NCI-H524 (cell line): ENCODE results near the gene KRTAP12-4.
"Not testable (repeated sequence)": the region's sequence is repeated elsewhere in the genome, so short reads cannot be mapped to it uniquely, and the experiment has no call there.

Experiments used
- DNase-seq, 2 experiments: peaks; one replicate each; lab custom pipeline; 2025; lab: John Stamatoyannopoulos, UW

KRTAP12-4 gene, protein sequence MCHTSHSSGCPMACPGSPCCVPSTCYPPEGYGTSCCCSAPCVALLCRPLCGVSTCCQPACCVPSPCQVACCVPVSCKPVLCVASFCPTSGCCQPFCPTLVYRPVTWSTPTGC

DNA sequence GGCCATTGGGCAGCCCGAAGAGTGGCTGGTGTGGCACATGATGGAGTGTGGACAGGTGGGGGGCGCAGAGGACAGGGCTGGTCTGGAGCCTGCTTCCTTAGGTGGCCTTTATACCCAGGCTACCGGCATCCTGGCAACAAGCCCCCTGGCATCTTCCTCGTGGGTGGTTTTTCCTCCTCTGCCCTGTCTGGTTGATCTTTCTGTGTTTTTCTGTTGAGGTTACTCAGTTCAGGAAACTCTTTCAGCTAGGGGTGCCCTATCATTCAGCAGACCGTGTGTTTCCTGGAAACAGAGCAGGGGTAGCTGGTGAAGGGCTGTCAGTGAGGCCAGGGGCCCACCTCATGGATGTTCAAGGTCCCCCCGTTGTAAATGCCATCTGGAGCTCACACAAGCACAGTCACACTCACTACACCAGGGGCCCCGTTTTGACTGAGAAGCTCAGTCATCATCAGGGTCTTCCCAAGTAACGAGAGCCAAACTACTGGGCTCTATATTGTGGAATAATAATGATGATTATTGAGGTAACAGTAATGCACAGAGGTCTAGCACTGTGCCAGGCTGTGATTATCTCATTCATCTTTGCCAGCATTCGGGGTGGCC, at the start of gene KRTAP12-4:
Gene KRTAP12-4 (minus strand): TSS at position 84 of the 600 bp plus-strand sequence. CDS start 45 bp downstream, at position 39.
- no peak for DNase-seq

DNA sequence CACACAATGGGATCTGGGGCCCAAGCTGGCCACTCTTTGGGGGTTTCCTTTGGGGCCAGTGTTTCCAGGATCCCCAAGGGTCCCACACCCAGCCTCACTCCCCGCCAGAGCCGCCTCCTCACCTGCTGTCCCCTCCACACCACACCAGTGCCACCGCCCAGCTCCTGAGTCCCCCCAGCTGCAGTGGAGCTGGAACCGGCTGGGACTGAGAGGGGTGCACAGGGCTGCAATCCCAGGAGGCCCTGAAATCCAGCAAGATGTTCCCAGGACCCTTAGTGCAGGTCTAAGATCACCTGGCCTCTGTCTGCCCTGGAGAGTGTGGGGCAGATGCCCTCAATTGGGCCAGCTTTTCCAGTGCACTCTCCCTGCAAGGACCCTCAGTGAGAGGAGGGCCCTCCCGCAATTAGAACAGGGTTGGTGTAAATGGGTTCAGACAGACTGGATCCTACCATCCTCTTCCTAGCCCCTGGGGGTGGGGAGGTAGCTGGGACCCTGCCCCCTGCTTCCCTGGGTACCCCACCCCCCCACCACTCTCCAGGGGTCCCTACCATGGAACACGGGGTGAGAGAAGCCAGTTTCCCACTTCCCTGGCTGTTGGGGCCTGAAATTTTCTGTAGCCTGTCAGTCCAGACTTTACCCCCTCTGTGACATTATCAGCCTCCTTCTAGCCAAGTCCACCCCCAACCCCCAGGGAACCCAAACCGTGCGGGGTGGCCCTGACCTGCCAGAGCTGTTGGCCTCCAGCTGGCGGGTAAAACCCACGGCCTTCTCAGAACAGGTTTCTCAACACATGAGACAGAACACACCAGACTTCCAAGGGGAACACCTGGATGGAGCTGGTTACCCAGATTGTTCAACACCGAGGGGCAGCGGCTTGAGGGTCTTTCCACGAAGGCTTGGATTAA, 49.5 kb upstream of the KRTAP12-4 start:
- no peak for DNase-seq

- no peak for DNase-seq
These were observed 48.7 kb upstream of the KRTAP12-4 start for GRCh38 chr21:44702973-44703730.

DNA sequence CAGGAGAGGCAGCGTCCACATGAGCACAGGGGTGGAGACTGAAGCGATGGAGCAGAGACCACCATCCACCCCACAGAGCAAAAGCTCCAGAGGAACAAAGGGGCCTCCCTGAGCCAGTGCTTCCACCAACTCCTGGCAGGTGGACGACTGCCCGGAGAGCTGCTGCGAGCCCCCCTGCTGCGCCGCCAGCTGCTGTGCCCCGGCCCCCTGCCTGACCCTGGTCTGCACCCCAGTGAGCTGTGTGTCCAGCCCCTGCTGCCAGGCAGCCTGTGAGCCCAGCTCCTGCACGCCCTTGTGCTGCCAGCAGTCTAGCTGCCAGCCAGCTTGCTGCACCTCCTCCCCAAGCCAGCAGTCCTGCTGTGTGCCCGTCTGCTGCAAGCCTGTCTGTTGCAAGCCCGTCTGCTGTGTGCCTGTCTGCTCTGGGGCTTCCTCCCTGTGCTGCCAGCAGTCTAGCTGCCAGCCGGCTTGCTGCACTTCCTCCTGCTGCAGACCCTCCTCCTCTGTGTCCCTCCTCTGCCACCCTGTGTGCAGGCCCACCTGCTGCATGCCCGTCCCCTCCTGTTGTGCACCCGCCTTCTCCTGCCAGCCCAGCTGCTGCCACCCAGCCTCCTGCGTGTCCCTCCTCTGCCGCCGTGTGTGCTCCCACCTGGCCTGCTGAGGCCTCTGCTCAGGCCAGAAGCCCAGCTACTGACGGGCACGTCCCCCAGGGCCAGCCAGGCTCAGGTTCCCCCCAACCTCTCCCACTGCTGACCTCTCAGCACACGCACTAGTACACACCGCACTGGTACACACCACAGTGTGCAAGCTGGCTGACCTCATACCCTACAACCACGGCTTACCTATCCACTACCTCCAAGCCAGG, 47.9 kb upstream of the KRTAP12-4 start:
- peak; percentile 35 to 49 for DNase-seq

DNA sequence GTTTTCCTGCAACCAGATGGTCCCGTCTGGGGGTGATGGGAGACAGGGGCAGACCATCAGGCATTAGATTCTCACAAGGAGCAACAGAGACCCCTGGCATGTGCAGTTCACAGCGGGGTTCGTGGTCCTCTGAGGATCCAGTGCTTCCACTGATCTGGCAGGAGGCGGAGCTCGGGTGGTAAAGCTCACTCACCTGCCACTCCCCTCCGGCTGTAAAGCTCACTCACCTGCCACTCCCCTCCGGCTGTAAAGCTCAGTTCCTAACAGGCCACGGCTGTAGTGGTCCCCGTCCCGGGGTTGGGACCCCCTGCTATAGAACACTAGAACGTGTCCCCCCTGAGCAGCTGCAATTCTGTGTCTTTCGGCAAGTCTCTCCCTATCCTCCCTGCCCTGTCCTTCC, 47.1 kb upstream of the KRTAP12-4 start:
- peak; percentile 75 to 89 for DNase-seq

DNA sequence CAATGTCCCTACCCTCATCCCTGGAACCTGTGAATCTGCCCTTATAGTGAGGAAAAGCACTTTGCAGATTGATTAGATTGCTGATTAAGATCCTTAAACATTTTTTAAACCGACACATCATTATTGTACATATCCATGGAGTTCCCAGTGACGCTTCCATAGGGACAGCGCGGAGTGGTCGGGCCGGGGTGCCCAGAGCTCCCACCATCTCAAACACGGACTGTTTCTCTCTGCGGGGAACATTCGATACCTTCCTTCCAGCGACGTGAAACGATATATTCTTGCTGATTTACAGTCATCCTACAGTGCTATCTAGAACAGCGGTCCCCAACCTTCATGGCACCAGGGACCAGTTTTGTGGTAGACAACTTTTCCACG, 46.6 kb upstream of the KRTAP12-4 start:
- DNase-seq: no peak

GRCh38 chr21:44700101-44701022, 45.9 kb upstream of the KRTAP12-4 start:
- DNase-seq: no peak

- DNase-seq: no peak
These were observed 45.1 kb upstream of the KRTAP12-4 start for GRCh38 chr21:44699502-44700001.

GRCh38 chr21:44697811-44698734, 43.6 kb upstream of the KRTAP12-4 start:
- DNase-seq: no peak

- DNase-seq: not testable (repeated sequence)
These were observed 42.8 kb upstream of the KRTAP12-4 start, which contains the start of gene KRTAP10-12 for GRCh38 chr21:44697172-44697810. KRTAP10-12 (plus strand) TSS chr21:44697172; CDS start chr21:44697202, 30 bp downstream.

DNA sequence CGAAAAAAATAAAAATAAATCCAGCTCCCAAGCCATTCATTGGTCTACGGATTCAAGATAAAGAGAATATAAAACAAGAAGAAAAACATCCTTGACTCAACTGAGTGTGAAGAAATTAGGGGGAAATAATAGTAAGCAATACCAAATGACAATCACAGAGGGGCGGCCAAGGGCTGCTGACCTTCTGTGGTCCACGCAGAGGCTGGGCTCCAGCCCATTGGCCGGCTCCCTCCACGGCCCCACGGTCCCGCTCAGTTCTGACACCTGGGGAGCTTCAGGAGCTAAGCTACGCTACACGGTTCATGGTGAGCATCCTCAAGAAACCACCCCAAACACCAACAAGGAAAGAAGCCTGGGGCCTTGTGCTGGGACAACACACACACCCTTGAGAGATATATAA, 42.1 kb upstream of the KRTAP12-4 start:
- no peak for DNase-seq

- no peak for DNase-seq
These were observed 41.2 kb upstream of the KRTAP12-4 start for GRCh38 chr21:44695641-44696040.

DNA sequence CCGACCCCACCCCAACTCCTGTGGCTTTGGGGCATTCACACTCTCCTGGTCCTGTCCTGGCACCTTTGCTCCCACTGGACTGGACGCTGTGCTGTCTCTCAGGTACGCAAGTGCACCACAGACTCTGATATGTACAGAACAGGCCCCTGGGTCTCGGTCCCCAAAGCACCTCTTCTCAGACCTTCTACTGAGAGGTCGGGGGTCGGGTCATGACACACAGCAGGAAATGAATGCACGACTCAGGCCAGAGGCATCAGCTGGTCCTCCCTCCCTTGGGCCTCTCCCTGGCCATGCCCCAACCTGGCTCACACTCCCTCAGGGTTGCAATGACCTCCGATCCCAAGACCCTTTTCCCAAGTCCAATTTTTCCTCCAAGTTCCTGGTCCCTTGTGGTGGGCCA, 40.7 kb upstream of the KRTAP12-4 start:
- no peak for DNase-seq

DNA sequence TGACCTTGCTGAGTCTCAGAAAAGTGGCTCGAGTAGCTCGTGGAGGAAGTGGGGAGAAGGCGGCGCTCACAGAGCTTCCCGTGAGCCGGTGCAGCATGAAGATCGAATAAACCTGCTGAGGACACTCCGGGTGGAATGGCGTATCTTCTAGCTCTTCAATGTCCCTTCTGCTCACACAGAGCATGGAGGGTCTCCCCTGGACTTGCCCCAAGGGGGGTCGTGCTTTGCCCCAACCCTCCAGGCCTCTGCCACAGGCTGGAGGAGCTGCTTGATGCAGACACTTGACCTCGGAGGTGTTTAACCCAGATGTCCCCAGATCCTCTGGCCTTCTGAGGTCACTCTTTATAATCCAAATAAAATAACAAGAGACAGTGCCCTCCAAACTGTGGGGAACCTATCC, 40.3 kb upstream of the KRTAP12-4 start:
- no peak for DNase-seq

DNA sequence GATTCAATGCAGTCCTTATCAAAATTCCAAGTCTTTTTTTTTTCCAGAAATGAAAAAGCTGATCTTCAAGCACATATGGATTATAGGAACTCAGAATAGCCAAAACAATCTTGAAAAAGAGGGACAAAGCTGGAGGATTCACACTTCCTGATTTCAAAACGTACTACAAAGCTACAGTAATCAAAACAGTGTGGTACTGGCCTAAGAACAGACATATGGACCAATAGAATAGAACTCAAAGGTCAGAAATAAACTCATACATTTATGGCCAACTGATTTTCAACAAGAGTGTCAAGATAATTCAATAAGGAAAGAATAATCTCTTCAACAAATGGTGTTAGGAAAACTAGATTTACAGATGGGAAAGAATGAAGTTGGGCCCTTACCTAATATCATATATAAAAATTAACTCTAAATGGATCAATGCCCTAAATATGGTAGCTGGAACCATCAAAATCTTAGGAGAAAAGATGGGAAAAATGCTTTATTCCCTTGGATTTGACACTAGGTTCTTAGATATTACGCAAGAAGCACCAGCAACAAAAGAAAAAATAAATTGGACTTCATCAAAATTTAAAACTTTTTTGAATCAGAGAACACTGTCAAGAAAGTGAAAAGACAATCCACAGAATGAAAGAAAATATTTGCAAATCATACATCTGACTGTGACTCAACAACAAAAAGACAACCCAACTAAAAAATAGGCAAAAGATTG, 38.5 kb upstream of the KRTAP12-4 start:
- DNase-seq: no peak

DNA sequence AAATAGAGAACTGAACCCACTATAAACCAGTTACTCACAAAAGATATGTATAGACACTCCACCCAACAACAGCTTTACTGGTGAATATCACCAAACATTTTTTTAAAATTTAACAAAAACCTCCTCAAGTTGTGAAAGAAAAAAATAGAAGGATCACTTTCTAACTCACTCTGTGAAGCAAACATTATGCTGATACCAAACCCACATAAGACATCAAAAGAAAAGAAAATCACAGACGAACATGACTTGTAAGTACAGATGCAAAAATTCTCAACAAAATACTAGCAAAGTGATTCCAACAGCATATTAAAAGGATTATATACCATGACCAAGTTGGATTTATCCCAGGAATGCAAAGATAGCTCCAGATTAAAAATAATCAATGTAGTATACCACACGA, 37.2 kb upstream of the KRTAP12-4 start:
- DNase-seq: no peak

DNA sequence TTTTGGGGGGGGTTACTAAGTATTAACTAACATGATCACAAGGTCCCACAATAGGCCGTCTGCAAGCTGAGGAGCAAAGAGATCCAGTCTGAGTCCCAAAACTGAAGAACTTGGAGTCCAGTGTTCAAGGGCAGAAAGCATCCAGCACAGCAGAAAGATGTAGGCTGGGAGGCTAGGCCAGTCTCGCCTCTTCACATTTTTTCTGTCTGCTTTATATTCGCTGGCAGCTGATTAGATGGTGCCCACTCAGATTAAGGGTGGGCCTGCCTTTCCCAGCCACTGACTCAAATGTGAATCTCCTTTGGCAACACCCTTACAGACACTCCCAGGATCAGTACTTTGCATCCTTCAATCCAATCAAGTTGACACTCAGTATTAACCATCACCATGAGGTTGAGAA, 35.3 kb upstream of the KRTAP12-4 start:
- DNase-seq: not testable (repeated sequence)

DNA sequence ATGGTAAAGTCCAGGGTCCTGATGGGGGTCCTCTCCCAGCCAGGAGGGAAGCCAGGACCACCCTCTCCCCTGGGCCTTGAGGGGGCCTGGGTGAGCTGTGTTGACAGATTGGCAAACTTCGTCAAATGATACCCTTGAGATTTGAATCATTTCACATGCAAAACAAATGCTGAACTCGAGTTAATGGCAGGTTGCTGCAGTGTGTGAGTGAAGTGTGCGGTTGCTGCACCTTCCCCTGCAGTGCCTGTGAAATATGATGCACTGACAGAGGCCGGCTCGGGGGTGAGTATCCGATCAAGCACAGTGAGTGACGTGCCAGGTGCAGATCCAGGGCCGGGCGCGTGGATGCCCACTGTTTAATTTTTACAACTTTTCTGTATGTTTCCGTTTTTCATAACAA, 33.2 kb upstream of the KRTAP12-4 start:
- peak in 1 of 2 experiments; percentile 79 for DNase-seq
